ENCODE results near the gene AXIN2. TPM values are rescaled to one million over a fixed set of nuclear protein-coding genes. Genes with fewer than 3 reads are reported as not detected.

The AXIN2 gene
- total RNA-seq = 26.5 TPM

GRCh38 chr17:65561452-65562205, at the start of gene AXIN2:
TSS of gene AXIN2 (minus strand) at chr17:65561648. CDS start at chr17:65558620, 3,028 bp downstream.

